CD4-positive, alpha-beta memory T cell (primary cell): ENCODE data around the gene GDF10. TPM values are rescaled to one million over a fixed set of nuclear protein-coding genes. Genes with fewer than 3 reads are reported as not detected.

ENCODE experiments used
- CTCF ChIA-PET: fragments of 350-600 bp; sonication (Branson Sonifier 250); formaldehyde crosslinking; loops from one replicate; lab custom pipeline; 2021; ENCODE audit warnings: inconsistent platforms; ENCODE audit not compliant: partially characterized antibody; lab: Charles Lee
- POLR2A ChIA-PET: fragments of 350-600 bp; sonication (Branson Sonifier 250); formaldehyde crosslinking; loops from one replicate; lab custom pipeline; 2021; ENCODE audit not compliant: partially characterized antibody; lab: Charles Lee
- DNase-seq, 5 donors: peaks; one replicate each; pipeline versions ENCODE4 v3.0.0 to v3.0.0-alpha.2; 2020 to 2022; ENCODE audit warnings: mixed read lengths in 1 of 5
- H3K27ac ChIP-seq: one replicate; pipeline ENCODE4 v1.7.0; 2013; ENCODE audit warnings: low read depth, low read length
- H3K27me3 ChIP-seq: 2 replicates; pipeline ENCODE4 v1.7.0; 2013; ENCODE audit warnings: mild to moderate bottlenecking, low read length, moderate library complexity; ENCODE audit not compliant: insufficient read depth
- H3K36me3 ChIP-seq: 2 replicates; pipeline ENCODE4 v1.7.0; 2013; ENCODE audit warnings: mild to moderate bottlenecking, low read length, moderate library complexity; ENCODE audit not compliant: insufficient read depth
- H3K4me1 ChIP-seq: 2 replicates; pipeline ENCODE4 v1.7.0; 2013; ENCODE audit warnings: mild to moderate bottlenecking, low read length, moderate library complexity; ENCODE audit not compliant: insufficient read depth
- H3K4me3 ChIP-seq, 2 donors: one replicate each; pipeline ENCODE4 v1.7.0; 2013; ENCODE audit warnings: low read length in 2 of 2, mild to moderate bottlenecking in 1 of 2
- H3K9me3 ChIP-seq, 2 donors: one replicate each; pipeline ENCODE4 v1.7.0; 2013; ENCODE audit warnings: low read length in 2 of 2, control low read depth in 1 of 2; ENCODE audit not compliant: control insufficient read depth in 1 of 2
- H3K27ac Mint-ChIP-seq, 7 donors: one replicate each; pipeline ENCODE4 v1.8.0; 2020 to 2021; ENCODE audit warnings: mixed read lengths in 7 of 7, mild to moderate bottlenecking in 6 of 7, inconsistent platforms in 3 of 7, moderate library complexity in 3 of 7
- H3K27me3 Mint-ChIP-seq, 2 donors: one replicate each; pipeline ENCODE4 v1.8.0; 2020 to 2021; ENCODE audit warnings: mixed read lengths in 2 of 2
- H3K36me3 Mint-ChIP-seq, 2 donors: one replicate each; pipeline ENCODE4 v1.8.0; 2020 to 2021; ENCODE audit warnings: mixed read lengths in 2 of 2, inconsistent platforms in 1 of 2, mild to moderate bottlenecking in 1 of 2
- H3K4me1 Mint-ChIP-seq, 4 donors: one replicate each; pipeline ENCODE4 v1.8.0; 2020 to 2021; ENCODE audit warnings: mixed read lengths in 4 of 4, mild to moderate bottlenecking in 1 of 4
- H3K4me3 Mint-ChIP-seq, 8 donors: one replicate each; pipeline ENCODE4 v1.8.0; 2020 to 2021; ENCODE audit warnings: mixed read lengths in 8 of 8, mild to moderate bottlenecking in 7 of 8, moderate library complexity in 6 of 8, inconsistent platforms in 3 of 8
- H3K9me3 Mint-ChIP-seq, 8 donors: one replicate each; pipeline ENCODE4 v1.8.0; 2020 to 2021; ENCODE audit warnings: mixed read lengths in 8 of 8, mild to moderate bottlenecking in 5 of 8, inconsistent platforms in 3 of 8, moderate library complexity in 1 of 8
- intact Hi-C: fragments of 100-400 bp; cut with micrococcal nuclease; formaldehyde crosslinking; loops from one replicate; pipeline ENCODE4 v1.15.1; 2023
- polyA plus RNA-seq, 2 donors: library from polyadenylated mRNA; unstranded; fragments of 300-500 nt; fragmentation: Illumina TruSeq; gene quantifications; one replicate each; pipeline ENCODE4 v1.2.3, GENCODE V29; 2021
- total RNA-seq, 2 experiments: library from RNA; stranded (reverse); gene quantifications; one replicate each; pipeline ENCODE4 v1.2.3, GENCODE V29; 2021

Gene GDF10
- total and polyA plus RNA-seq, 4 experiments from 2014 or later: 0.19 to 1.3 (median 0.78) TPM

- H3K4me1 ChIP-seq: peaks cover 26% of the 10 kb centered on the region
- H3K9me3 Mint-ChIP-seq: no peaks in the 10 kb centered on the region
- no peak overlapping the region for H3K27ac ChIP-seq
- no peaks in the 10 kb centered on the region for H3K27me3 ChIP-seq
- no peak for DNase-seq
- peak overlapping the region in 1 of 7 donors; percentile 30 for H3K27ac Mint-ChIP-seq
- no peaks in the 10 kb centered on the region for H3K36me3 ChIP-seq
- ChIA-PET POLR2A (interaction anchor here (2.5 to 2.7 kb wide), 2 partner anchors 7 to 32 kb away, joined by 8 to 9 read pairs; no protein-coding TSS in a partner anchor), CTCF (interaction anchor here (4.4 kb wide), 1 partner anchor 232 kb away, joined by 17 read pairs; no protein-coding TSS in a partner anchor)
- H3K27me3 Mint-ChIP-seq: no peaks in the 10 kb centered on the region
- intact Hi-C loops: no loop called here
- H3K4me1 Mint-ChIP-seq: peaks cover 13 to 33% (median 21%) of the 10 kb centered on the region in 4 donors
- no peaks in the 10 kb centered on the region for H3K9me3 ChIP-seq
- H3K4me3 ChIP-seq: no peak overlapping the region
- no peaks in the 10 kb centered on the region for H3K36me3 Mint-ChIP-seq
- H3K4me3 Mint-ChIP-seq: peak overlapping the region in 1 of 8 donors; percentile 26
Observed at GRCh38 chr10:47279276-47279675, 20.7 kb upstream of the GDF10 start.

- Mint-ChIP-seq H3K27ac (no peak overlapping the region), H3K36me3 (no peaks in the 10 kb centered on the region), H3K27me3 (no peaks in the 10 kb centered on the region), H3K4me1 (peaks cover 26 to 46% (median 35%) of the 10 kb centered on the region in 4 donors), H3K9me3 (no peaks in the 10 kb centered on the region), H3K4me3 (no peak overlapping the region)
- H3K36me3 ChIP-seq: no peaks in the 10 kb centered on the region
- H3K4me3 ChIP-seq: no peak overlapping the region
- ChIA-PET POLR2A (interaction anchor here (1.1 kb wide), 1 partner anchor 65 kb away, joined by 3 read pairs; no protein-coding TSS in a partner anchor), CTCF (interaction anchor here (1.0 to 1.7 kb wide), 3 partner anchors 9 to 29 kb away, joined by 3 read pairs; no protein-coding TSS in a partner anchor)
- no peaks in the 10 kb centered on the region for H3K27me3 ChIP-seq
- no peak for DNase-seq
- intact Hi-C loops: no loop called here
- H3K4me1 ChIP-seq: peaks cover 36% of the 10 kb centered on the region
- no peak overlapping the region for H3K27ac ChIP-seq
- no peaks in the 10 kb centered on the region for H3K9me3 ChIP-seq
Observed at GRCh38 chr10:47282005-47282656, 17.9 kb upstream of the GDF10 start.

GRCh38 chr10:47282657-47283018, 17.4 kb upstream of the GDF10 start:
- intact Hi-C loops: no loop called here
- Histone ChIP-seq H3K27me3 (no peaks in the 10 kb centered on the region), H3K36me3 (no peaks in the 10 kb centered on the region), H3K4me1 (peaks cover 34% of the 10 kb centered on the region), H3K9me3 (no peaks in the 10 kb centered on the region), H3K27ac (no peak overlapping the region), H3K4me3 (no peak overlapping the region)
- Mint-ChIP-seq H3K9me3 (no peaks in the 10 kb centered on the region), H3K4me3 (no peak overlapping the region), H3K27me3 (no peaks in the 10 kb centered on the region), H3K4me1 (peaks cover 21 to 45% (median 33%) of the 10 kb centered on the region in 4 donors), H3K36me3 (no peaks in the 10 kb centered on the region), H3K27ac (no peak overlapping the region)
- DNase-seq: no peak
- ChIA-PET CTCF (interaction anchor here (0.7 to 1.7 kb wide), 4 partner anchors 10 to 29 kb away, joined by 3 read pairs; no protein-coding TSS in a partner anchor), POLR2A (no interaction called here)

- CTCF ChIA-PET: interaction anchor here (0.7 to 1.7 kb wide), 3 partner anchors 11 to 29 kb away, joined by 3 read pairs; no protein-coding TSS in a partner anchor
- Mint-ChIP-seq H3K27ac (no peak overlapping the region), H3K9me3 (no peaks in the 10 kb centered on the region), H3K27me3 (no peaks in the 10 kb centered on the region), H3K4me1 (peaks cover 20 to 40% (median 31%) of the 10 kb centered on the region in 4 donors), H3K36me3 (no peaks in the 10 kb centered on the region), H3K4me3 (no peak overlapping the region)
- H3K4me3 ChIP-seq: no peak overlapping the region
- intact Hi-C loops: no loop called here
- DNase-seq: no peak
- POLR2A ChIA-PET: no interaction called here
- H3K9me3 ChIP-seq: no peaks in the 10 kb centered on the region
- no peaks in the 10 kb centered on the region for H3K36me3 ChIP-seq
- H3K4me1 ChIP-seq: peaks cover 29% of the 10 kb centered on the region
- H3K27me3 ChIP-seq: no peaks in the 10 kb centered on the region
- no peak overlapping the region for H3K27ac ChIP-seq
Observed at GRCh38 chr10:47283101-47283630, 16.8 kb upstream of the GDF10 start.

- no peak overlapping the region for H3K27ac ChIP-seq
- Mint-ChIP-seq H3K27me3 (no peaks in the 10 kb centered on the region), H3K4me1 (peaks cover 20 to 35% (median 29%) of the 10 kb centered on the region in 4 donors), H3K36me3 (no peaks in the 10 kb centered on the region), H3K4me3 (no peak overlapping the region), H3K9me3 (no peaks in the 10 kb centered on the region), H3K27ac (peak overlapping the region in 3 of 7 donors; percentile 22 to 85 (median 54))
- H3K36me3 ChIP-seq: no peaks in the 10 kb centered on the region
- CTCF ChIA-PET: interaction anchor here (1.3 to 1.7 kb wide), 2 partner anchors 11 to 28 kb away, joined by 3 to 4 read pairs; no protein-coding TSS in a partner anchor
- H3K4me1 ChIP-seq: peaks cover 25% of the 10 kb centered on the region
- H3K4me3 ChIP-seq: no peak overlapping the region
- no peaks in the 10 kb centered on the region for H3K27me3 ChIP-seq
- intact Hi-C loops: no loop called here
- POLR2A ChIA-PET: no interaction called here
- no peak for DNase-seq
- no peaks in the 10 kb centered on the region for H3K9me3 ChIP-seq
Observed at GRCh38 chr10:47283848-47284247, 16.1 kb upstream of the GDF10 start.

GRCh38 chr10:47285381-47286115, 14.4 kb upstream of the GDF10 start:
- POLR2A ChIA-PET: interaction anchor here (1.7 to 2.2 kb wide), 2 partner anchors 8 to 25 kb away, joined by 9 read pairs; no protein-coding TSS in a partner anchor
- intact Hi-C loops: no loop called here
- Histone ChIP-seq H3K27me3 (no peaks in the 10 kb centered on the region), H3K4me3 (no peak overlapping the region), H3K27ac (no peak overlapping the region), H3K36me3 (no peaks in the 10 kb centered on the region), H3K9me3 (no peaks in the 10 kb centered on the region), H3K4me1 (peaks cover 25% of the 10 kb centered on the region)
- CTCF ChIA-PET: interaction anchor here (0.9 to 1.9 kb wide), 3 partner anchors 12 to 26 kb away, joined by 4 to 8 read pairs (median 4); no protein-coding TSS in a partner anchor
- H3K27ac Mint-ChIP-seq: peak overlapping the region in 5 of 7 donors; percentile 26 to 83 (median 72)
- H3K9me3 Mint-ChIP-seq: no peaks in the 10 kb centered on the region
- peak overlapping the region in 5 of 8 donors; percentile 10 to 72 (median 31) for H3K4me3 Mint-ChIP-seq
- DNase-seq: no peak
- H3K27me3 Mint-ChIP-seq: no peaks in the 10 kb centered on the region
- peaks cover 20 to 31% (median 27%) of the 10 kb centered on the region in 4 donors for H3K4me1 Mint-ChIP-seq
- no peaks in the 10 kb centered on the region for H3K36me3 Mint-ChIP-seq
